ENCODE measurements around the gene BATF. TPM values are rescaled to one million over a fixed set of nuclear protein-coding genes. Genes with fewer than 3 reads are reported as not detected.

Gene BATF
- total RNA-seq, 2 experiments from 2014 or later, result 74.6 to 81.3 TPM

Other genes with a start within 250 kb of the BATF start
- gene FOS, start 243.6 kb upstream of the BATF start, total RNA-seq, result 10 to 100 TPM in 1 of 2 experiments, 1 to 10 TPM in 1; 6.9 to 78.6 TPM
- gene JDP2, start 94.4 kb upstream of the BATF start, total RNA-seq, result 1 to 10 TPM in 1 of 2 experiments, under 1 TPM in 1; 0.75 to 1.1 TPM
- gene FLVCR2, start 56.2 kb downstream of the BATF start, total RNA-seq, result 1 to 10 TPM; 2.1 to 5.8 TPM
- 10 to 100 TPM; 22.9 to 25.1 TPM for gene ERG28, start 138.4 kb downstream of the BATF start, total RNA-seq
- gene TTLL5, start 138.8 kb downstream of the BATF start, total RNA-seq, result 10 to 100 TPM; 28.9 to 43.4 TPM